Thyroid gland (tissue), 4 donors: ENCODE results near the gene REG4.

Source experiments
- POLR2A ChIP-seq, 2 donors: fragments of 450-650 bp; IDR thresholded peaks; one replicate each; pipeline ENCODE4 v1.6.1; 2017; ENCODE audit warnings: antibody characterized with exemption in 2 of 2, mild to moderate bottlenecking in 2 of 2, moderate library complexity in 1 of 2
- TF ChIP-seq, protein P1 (sequence below), 6 experiments: fragments of 200-600 bp in 3 of 6; fragments of 450-650 bp in 3 of 6; sonication (generic) in 3 of 6; IDR thresholded peaks; one replicate each; pipeline ENCODE4 v1.5.1; 2016 to 2019; ENCODE audit warnings: antibody characterized with exemption in 6 of 6, mild to moderate bottlenecking in 2 of 6, inconsistent platforms in 1 of 6, moderate library complexity in 1 of 6

- TF ChIP-seq, protein P1, sequence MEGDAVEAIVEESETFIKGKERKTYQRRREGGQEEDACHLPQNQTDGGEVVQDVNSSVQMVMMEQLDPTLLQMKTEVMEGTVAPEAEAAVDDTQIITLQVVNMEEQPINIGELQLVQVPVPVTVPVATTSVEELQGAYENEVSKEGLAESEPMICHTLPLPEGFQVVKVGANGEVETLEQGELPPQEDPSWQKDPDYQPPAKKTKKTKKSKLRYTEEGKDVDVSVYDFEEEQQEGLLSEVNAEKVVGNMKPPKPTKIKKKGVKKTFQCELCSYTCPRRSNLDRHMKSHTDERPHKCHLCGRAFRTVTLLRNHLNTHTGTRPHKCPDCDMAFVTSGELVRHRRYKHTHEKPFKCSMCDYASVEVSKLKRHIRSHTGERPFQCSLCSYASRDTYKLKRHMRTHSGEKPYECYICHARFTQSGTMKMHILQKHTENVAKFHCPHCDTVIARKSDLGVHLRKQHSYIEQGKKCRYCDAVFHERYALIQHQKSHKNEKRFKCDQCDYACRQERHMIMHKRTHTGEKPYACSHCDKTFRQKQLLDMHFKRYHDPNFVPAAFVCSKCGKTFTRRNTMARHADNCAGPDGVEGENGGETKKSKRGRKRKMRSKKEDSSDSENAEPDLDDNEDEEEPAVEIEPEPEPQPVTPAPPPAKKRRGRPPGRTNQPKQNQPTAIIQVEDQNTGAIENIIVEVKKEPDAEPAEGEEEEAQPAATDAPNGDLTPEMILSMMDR (IDR thresholded peaks at IDR 0.05): no peak
- no peak for TF ChIP-seq POLR2A (IDR thresholded peaks at IDR 0.05)
Observed at GRCh38 chr1:119784191-119784781, 27.0 kb downstream of the REG4 start.
